Adrenal gland (tissue), 12 donors: ENCODE measurements around the gene ARHGAP44. TPM values are rescaled to one million over a fixed set of nuclear protein-coding genes. Genes with fewer than 3 reads are reported as not detected.

Experiments
- DNase-seq, 7 donors: peaks; one replicate each; pipeline ENCODE4 v3.0.0-alpha.2; 2019 to 2020
- H3K27ac ChIP-seq, 5 donors: fragments of 200-600 bp; sonication (generic) in 4 of 5; 1 replicate in 3 of 5; 2 replicates in 2 of 5; pipeline versions ENCODE4 v1.5.1 to v1.8.0; 2016 to 2020; ENCODE audit warnings: mild to moderate bottlenecking in 1 of 5
- H3K27me3 ChIP-seq: fragments of 200-600 bp; 2 replicates; pipeline ENCODE4 v1.8.0; 2021
- H3K36me3 ChIP-seq, 2 donors: fragments of 200-600 bp; replicated peaks in 1 of 2; 1 replicate in 1 of 2; 2 replicates in 1 of 2; pipeline versions ENCODE4 v1.5.1 to v1.8.0; 2018 to 2022
- H3K4me1 ChIP-seq, 2 donors: fragments of 200-600 bp; replicated peaks in 1 of 2; 1 replicate in 1 of 2; 2 replicates in 1 of 2; pipeline versions ENCODE4 v1.5.1 to v1.8.0; 2018 to 2021
- H3K4me3 ChIP-seq, 4 donors: fragments of 200-600 bp; sonication (generic) in 3 of 4; one replicate each; pipeline ENCODE4 v1.5.1; 2016 to 2018
- H3K9me3 ChIP-seq, 3 donors: fragments of 200-600 bp; sonication (generic) in 1 of 3; replicated peaks in 1 of 3; 1 replicate in 2 of 3; 2 replicates in 1 of 3; pipeline versions ENCODE4 v1.5.1 to v1.8.0; 2016 to 2021
- POLR2A ChIP-seq, 2 donors: fragments of 450-650 bp; IDR thresholded peaks; one replicate each; pipeline ENCODE4 v1.6.1; 2017; ENCODE audit warnings: antibody characterized with exemption in 2 of 2, mild to moderate bottlenecking in 2 of 2, moderate library complexity in 1 of 2
- WGBS, 4 donors: extraction: QIAGEN DNeasy Blood & Tissue Kit in 2 of 4; methylation state at CpG; one replicate each; pipeline versions ENCODE4 v1.1.5 to v1.1.7; 2013 to 2017; 5-methylcytosine and 5-hydroxymethylcytosine counted together
- intact Hi-C, 2 donors: fragments of 100-400 bp; cut with DNase I; formaldehyde crosslinking; loops; one replicate each; pipeline versions ENCODE4 v1.14.1 to v1.15.0; 2022 to 2023
- polyA plus RNA-seq, 3 donors: library from polyadenylated mRNA; stranded (reverse); fragments of 200-250 nt in 2 of 3; fragments of 350-450 nt in 1 of 3; fragmentation: Illumina TruSeq in 1 of 3; extraction: RNeasy Lipid Tissue Mini Kit (QIAGEN cat#74804) in 1 of 3; gene quantifications; one replicate each; pipeline ENCODE4 v1.2.3, GENCODE V29; 2013 to 2014
- total RNA-seq, 9 donors: library from RNA; depleted of rRNA in 4 of 9; stranded (reverse); fragments of >200 nt in 4 of 9; fragments of 120-200 nt in 1 of 9; fragmentation: NEBNext Ultra II Directional in 1 of 9; extraction: Animal tissue kit (Norgen Biotek cat#: 25700) in 1 of 9; gene quantifications; one replicate each; pipeline versions ENCODE4 v1.1.0 to v1.2.4, GENCODE V29; 2013 to 2023
- TF ChIP-seq, protein P1 (sequence below), 6 experiments: fragments of 450-650 bp in 4 of 6; fragments of 200-600 bp in 2 of 6; sonication (generic) in 1 of 6; IDR thresholded peaks; 1 replicate in 5 of 6; 2 replicates in 1 of 6; pipeline versions ENCODE4 v1.5.1 to v1.8.0; 2016 to 2021; ENCODE audit warnings: antibody characterized with exemption in 6 of 6, mild to moderate bottlenecking in 2 of 6, moderate library complexity in 1 of 6
- donor health status: healthy with polysubstance abuse.
- donor health status: Bipolar disorder and iron deficiency.
- donor health status: DM: yes; HTN: yes; CAD: no.
- donor health status: DM: no; HTN: no; CAD: no.
- donor health status: DM: no; HTN: no; CAD: no.
- donor health status: DM: yes; HTN: yes; CAD: no.

ARHGAP44 gene
- total and polyA plus RNA-seq, 12 donors: 1.1 to 45.2 (median 2.6) TPM

GRCh38 chr17:13008461-13008860 lies 219.2 kb downstream of the ARHGAP44 start:
- intact Hi-C loops: loop anchor here in 1 of 2 donors (10.0 kb wide), 1 partner anchor 824 kb away; no protein-coding TSS in a partner anchor
- no peak for DNase-seq

GRCh38 chr17:13010959-13011358 lies 221.7 kb downstream of the ARHGAP44 start:
- WGBS, 4 donors: 60 to 84% (median 70%) methylated on average over 7 of the region's 7 CpGs
- H3K4me1 ChIP-seq: no peaks in the 10 kb centered on the region
- H3K4me3 ChIP-seq: no peak overlapping the region
- intact Hi-C loops: no loop called here
- TF ChIP-seq, protein P1, sequence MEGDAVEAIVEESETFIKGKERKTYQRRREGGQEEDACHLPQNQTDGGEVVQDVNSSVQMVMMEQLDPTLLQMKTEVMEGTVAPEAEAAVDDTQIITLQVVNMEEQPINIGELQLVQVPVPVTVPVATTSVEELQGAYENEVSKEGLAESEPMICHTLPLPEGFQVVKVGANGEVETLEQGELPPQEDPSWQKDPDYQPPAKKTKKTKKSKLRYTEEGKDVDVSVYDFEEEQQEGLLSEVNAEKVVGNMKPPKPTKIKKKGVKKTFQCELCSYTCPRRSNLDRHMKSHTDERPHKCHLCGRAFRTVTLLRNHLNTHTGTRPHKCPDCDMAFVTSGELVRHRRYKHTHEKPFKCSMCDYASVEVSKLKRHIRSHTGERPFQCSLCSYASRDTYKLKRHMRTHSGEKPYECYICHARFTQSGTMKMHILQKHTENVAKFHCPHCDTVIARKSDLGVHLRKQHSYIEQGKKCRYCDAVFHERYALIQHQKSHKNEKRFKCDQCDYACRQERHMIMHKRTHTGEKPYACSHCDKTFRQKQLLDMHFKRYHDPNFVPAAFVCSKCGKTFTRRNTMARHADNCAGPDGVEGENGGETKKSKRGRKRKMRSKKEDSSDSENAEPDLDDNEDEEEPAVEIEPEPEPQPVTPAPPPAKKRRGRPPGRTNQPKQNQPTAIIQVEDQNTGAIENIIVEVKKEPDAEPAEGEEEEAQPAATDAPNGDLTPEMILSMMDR (IDR thresholded peaks at IDR 0.05): no peak
- TF ChIP-seq POLR2A (IDR thresholded peaks at IDR 0.05): no peak
- no peak overlapping the region for H3K27ac ChIP-seq
- DNase-seq: peak in 2 of 7 donors; percentile 12 to 19
- H3K27me3 ChIP-seq: no peaks in the 10 kb centered on the region
- H3K36me3 ChIP-seq: peaks cover 0 to 96% of the 10 kb centered on the region in 2 donors
- no peaks in the 10 kb centered on the region for H3K9me3 ChIP-seq

More at GRCh38 chr17:13008461-13008860, 219.2 kb downstream of the ARHGAP44 start:
- Histone ChIP-seq H3K4me3 (no peak overlapping the region), H3K9me3 (no peaks in the 10 kb centered on the region), H3K27ac (no peak overlapping the region), H3K27me3 (no peaks in the 10 kb centered on the region), H3K36me3 (peaks cover 0 to 96% of the 10 kb centered on the region in 2 donors), H3K4me1 (no peaks in the 10 kb centered on the region)
- TF ChIP-seq POLR2A (IDR thresholded peaks at IDR 0.05): no peak
- TF ChIP-seq, protein P1 (IDR thresholded peaks at IDR 0.05): no peak
- 92 to 95% (median 94%) methylated on average over 8 of the region's 8 CpGs for WGBS, 4 donors

GRCh38 chr17:13014801-13015200 lies 225.5 kb downstream of the ARHGAP44 start:
- TF ChIP-seq POLR2A (IDR thresholded peaks at IDR 0.05): no peak
- TF ChIP-seq, protein P1 (IDR thresholded peaks at IDR 0.05): no peak
- no peak for DNase-seq
- intact Hi-C loops: no loop called here
- peaks cover 0 to 65% of the 10 kb centered on the region in 2 donors for H3K36me3 ChIP-seq
- H3K4me1 ChIP-seq: peaks cover 8 to 11% of the 10 kb centered on the region in 2 donors
- H3K27ac ChIP-seq: no peak overlapping the region
- H3K4me3 ChIP-seq: no peak overlapping the region
- no peaks in the 10 kb centered on the region for H3K9me3 ChIP-seq
- no peaks in the 10 kb centered on the region for H3K27me3 ChIP-seq
- 87 to 95% (median 89%) methylated on average over 7 of the region's 7 CpGs for WGBS, 4 donors

GRCh38 chr17:13016881-13017654 lies 227.8 kb downstream of the ARHGAP44 start:
- DNase-seq: peak in 6 of 7 donors; percentile 27 to 80 (median 66)
- H3K4me1 ChIP-seq: peaks cover 8 to 11% of the 10 kb centered on the region in 2 donors
- H3K27ac ChIP-seq: peak overlapping the region; percentile 71 to 97 (median 80)
- peaks cover 0 to 42% of the 10 kb centered on the region in 2 donors for H3K36me3 ChIP-seq
- H3K27me3 ChIP-seq: no peaks in the 10 kb centered on the region
- no peaks in the 10 kb centered on the region for H3K9me3 ChIP-seq
- intact Hi-C loops: no loop called here
- 15 to 18% (median 17%) methylated on average over 20 to 21 of the region's 21 CpGs for WGBS, 4 donors
- peak overlapping the region; percentile 56 to 99 (median 88) for H3K4me3 ChIP-seq
- no peak for TF ChIP-seq POLR2A (IDR thresholded peaks at IDR 0.05)
- TF ChIP-seq, protein P1 (IDR thresholded peaks at IDR 0.05): no peak
